Measurements from ENCODE around the gene FGD5. TPM values are rescaled to one million over a fixed set of nuclear protein-coding genes. Genes with fewer than 3 reads are reported as not detected.

FGD5 gene
- not detected in 2 replicates for total RNA-seq (2011; cell fraction: chromatin; rRNA removed; ENCODE audit: low replicate concordance)
- not detected in 2 replicates for total RNA-seq (2011; cell fraction: nucleolus; rRNA removed)
- total RNA-seq (2011; cell fraction: nucleoplasm; rRNA removed) = not detected in 2 replicates
- total RNA-seq (2014; rRNA removed) (not detected in 2 replicates), total RNA-seq (2014; rRNA removed; fragmentation: Illumina TruSeq; extraction: Trizol) (not detected in 2 replicates), total RNA-seq (2015; rRNA removed; fragmentation: Illumina TruSeq; extraction: Trizol) (not detected in 2 replicates), total RNA-seq (2021) (0.13 and 0.18 TPM in 2 replicates), polyA plus RNA-seq (2011; rRNA removed) (not detected in 2 replicates), polyA plus RNA-seq (2014; fragmentation: Illumina TruSeq; extraction: Trizol) (not detected in 2 replicates), polyA plus RNA-seq (2014; fragmentation: Nextera tagmentation; extraction: Ambion mirVana) (not detected), polyA plus RNA-seq (2014; rRNA removed) (not detected in 2 replicates), polyA minus RNA-seq (2011; rRNA and poly(A)+ RNA removed) (not detected in 2 replicates), Bru-seq, nascent RNA (percentile 6 among the genes with signal in this experiment), BruChase-seq, experiment 1, labeled RNA remaining after a 2-hour chase (percentile 6 among the genes with signal in this experiment), BruChase-seq, experiment 2, labeled RNA remaining after a 6-hour chase (percentile 2 among the genes with signal in this experiment)
- polyA plus RNA-seq (2011; cell fraction: cytosol; rRNA removed) = not detected in 2 replicates
- not detected in 2 replicates for polyA plus RNA-seq (2011; cell fraction: nucleus; rRNA removed)
- not detected in 2 replicates for polyA plus RNA-seq (2012)
- polyA minus RNA-seq (2011; cell fraction: cytosol; rRNA and poly(A)+ RNA removed) = not detected in 2 replicates
- not detected in 2 replicates for polyA minus RNA-seq (2011; cell fraction: nucleus; rRNA and poly(A)+ RNA removed)
- long read RNA-seq, experiment 1 = 0 reads
- long read RNA-seq, experiment 2 = 0 reads
- long read RNA-seq, experiment 3 = 0 reads

GRCh38 chr3:14818804-14819500 lies at the start of gene FGD5:
Gene FGD5 (plus strand): TSS chr3:14818962. CDS start chr3:14819072, 110 bp downstream.
- Histone ChIP-seq H3K27ac (ENCODE audit: extremely low read depth, low read depth, low read length) (no peak within 1 kb of the TSS), H3K9me3 (replicated peaks; ENCODE audit: control insufficient read depth, insufficient read depth, low read depth, low read length) (no peaks in the 10 kb centered on the region), H3K27me3 (ENCODE audit: control insufficient read depth in 2 of 2, insufficient read depth in 2 of 2, low read length in 2 of 2) (peaks cover 71 to 87% of the 10 kb centered on the region in 2 experiments), H2AFZ (ENCODE audit: low read depth, low read length) (no peak within 1 kb of the TSS), H4K20me1 (replicated peaks; ENCODE audit: control insufficient read depth, insufficient read depth, low read length) (peaks cover 20% of the 10 kb centered on the region), H3K79me2 (ENCODE audit: control insufficient read depth, insufficient read depth, low read length) (no peaks in the 10 kb centered on the region), H3K9ac (ENCODE audit: insufficient read depth in 1 of 2, low read depth in 2 of 2, low read length in 2 of 2) (no peak within 1 kb of the TSS), H3K9me1 (ENCODE audit: control insufficient read depth, insufficient read depth, low read length) (no peaks in the 10 kb centered on the region), H3K36me3 (ENCODE audit: control insufficient read depth, insufficient read depth, low read length) (no peaks in the 10 kb centered on the region), H3K4me3 (no peak within 1 kb of the TSS), H3K4me1 (replicated peaks in 1 of 2; ENCODE audit: control insufficient read depth in 2 of 2, insufficient read depth in 2 of 2, low read length in 2 of 2) (peaks cover 0 to 4% of the 10 kb centered on the region in 2 experiments; a peak in 1 of 5 replicates), H3K4me2 (ENCODE audit: insufficient read depth, low read length) (no peak within 1 kb of the TSS)
- ChIA-PET POLR2A (interaction anchor here (0.6 to 1.8 kb wide), 2 partner anchors 8 to 12 kb away, joined by 3 to 8 read pairs; no protein-coding TSS in a partner anchor), CTCF (ENCODE audit: low intra/inter-chr PET ratio) (no interaction called here)
- FAIRE-seq (no peak), DNase-seq (ENCODE audit: extremely low read depth in 1 of 4, low spot score in 3 of 4) (no peak), ATAC-seq (no peak)
- 4% methylated on average over 25 of the region's 25 CpGs for WGBS (ENCODE audit: insufficient coverage, low coverage, missing lambda C conversion rate)
- BruUV-seq (replicated peaks) = no TSS peak
- intact Hi-C loops (cut with micrococcal nuclease) = no loop called here
- no peak for TF ChIP-seq HSF4 (CRISPR knock-in tag; IDR thresholded peaks at IDR 0.05; ENCODE audit: borderline replicate concordance)
- TF ChIP-seq ATF4 (CRISPR knock-in tag; IDR thresholded peaks at IDR 0.05) = no peak
- TF ChIP-seq BHLHE40 (IDR thresholded peaks at IDR 0.05; ENCODE audit: low read length) = no peak
- TF ChIP-seq NELFE (IDR thresholded peaks at IDR 0.05; ENCODE audit: insufficient read depth, insufficient read length) = no peak
- TF ChIP-seq CREM (IDR thresholded peaks at IDR 0.05; ENCODE audit: low read depth) = no peak
- no peak for TF ChIP-seq BMI1 (IDR thresholded peaks at IDR 0.05; ENCODE audit: low read length)
- no peak for TF ChIP-seq MAFK (IDR thresholded peaks at IDR 0.05; ENCODE audit: low read length)
- in situ Hi-C loops (cut with MboI) = no loop called here

Measured in K562 (cell line).